Neuronal stem cell (in vitro differentiated cells): ENCODE results near the gene ZNF211.

Source experiments
- DNase-seq: peaks from one replicate; pipeline ENCODE4 v3.0.0-alpha.2; 2013; ENCODE audit warnings: low spot score
- H2AFZ ChIP-seq: one replicate; pipeline ENCODE4 v1.6.1; 2013; ENCODE audit warnings: mild to moderate bottlenecking, low read length, inconsistent platforms
- H2AK5ac ChIP-seq: 2 replicates; pipeline ENCODE4 v1.6.1; 2013; ENCODE audit warnings: low read depth, mild to moderate bottlenecking, inconsistent platforms, low read length, moderate library complexity, mixed read lengths
- H2BK120ac ChIP-seq: 2 replicates; pipeline ENCODE4 v1.6.1; 2013; ENCODE audit warnings: low read depth, mild to moderate bottlenecking, inconsistent platforms, low read length, moderate library complexity, mixed read lengths
- H2BK12ac ChIP-seq: one replicate; pipeline ENCODE4 v1.6.1; 2013; ENCODE audit warnings: low read length, inconsistent platforms
- H2BK15ac ChIP-seq: 2 replicates; pipeline ENCODE4 v1.6.1; 2013; ENCODE audit warnings: mild to moderate bottlenecking, low read length, inconsistent platforms, mixed read lengths
- H2BK5ac ChIP-seq: one replicate; pipeline ENCODE4 v1.6.1; 2013; ENCODE audit warnings: inconsistent platforms, mild to moderate bottlenecking, low read length, moderate library complexity
- H3K14ac ChIP-seq: one replicate; pipeline ENCODE4 v1.6.1; 2013; ENCODE audit warnings: low read length, inconsistent platforms
- H3K18ac ChIP-seq: 2 replicates; pipeline ENCODE4 v1.6.1; 2013; ENCODE audit warnings: low read length, inconsistent platforms
- H3K23ac ChIP-seq: 2 replicates; pipeline ENCODE4 v1.6.1; 2013; ENCODE audit warnings: low read depth, mild to moderate bottlenecking, mixed read lengths, low read length, inconsistent platforms; ENCODE audit not compliant: poor library complexity
- H3K27ac ChIP-seq: replicated peaks from 3 replicates; pipeline ENCODE4 v1.5.1; 2013; ENCODE audit warnings: low read length, inconsistent platforms
- H3K27me3 ChIP-seq, 3 experiments: 2 replicates each; pipeline ENCODE4 v1.6.1; 2013; ENCODE audit warnings: low read length in 3 of 3, mild to moderate bottlenecking in 2 of 3, inconsistent platforms in 1 of 3, low read depth in 1 of 3, mixed read lengths in 1 of 3, moderate library complexity in 1 of 3; ENCODE audit not compliant: control insufficient read depth in 3 of 3, insufficient read depth in 3 of 3
- H3K36me3 ChIP-seq, 2 donors: replicated peaks in 1 of 2; 2 replicates each; pipeline ENCODE4 v1.6.1; 2013; ENCODE audit warnings: low read length in 2 of 2; ENCODE audit not compliant: control insufficient read depth in 2 of 2, insufficient read depth in 2 of 2
- H3K4ac ChIP-seq: 2 replicates; pipeline ENCODE4 v1.6.1; 2013; ENCODE audit warnings: inconsistent platforms, mild to moderate bottlenecking, low read length, moderate library complexity
- H3K4me1 ChIP-seq, 2 donors: 1 replicate in 1 of 2; 2 replicates in 1 of 2; pipeline ENCODE4 v1.6.1; 2013; ENCODE audit warnings: low read length in 2 of 2, low read depth in 1 of 2; ENCODE audit not compliant: control insufficient read depth in 2 of 2, insufficient read depth in 1 of 2
- H3K4me2 ChIP-seq: one replicate; pipeline ENCODE4 v1.6.1; 2013; ENCODE audit warnings: mild to moderate bottlenecking, low read length, inconsistent platforms; ENCODE audit not compliant: insufficient read depth, poor library complexity, severe bottlenecking
- H3K4me3 ChIP-seq, 2 donors: 2 replicates each; pipeline ENCODE4 v1.5.1; 2013; ENCODE audit warnings: low read length in 2 of 2, mild to moderate bottlenecking in 2 of 2, inconsistent platforms in 1 of 2, moderate library complexity in 1 of 2
- H3K79me1 ChIP-seq: one replicate; pipeline ENCODE4 v1.6.1; 2013; ENCODE audit warnings: low read depth, mild to moderate bottlenecking, inconsistent platforms, low read length, moderate library complexity
- H3K9ac ChIP-seq: one replicate; pipeline ENCODE4 v1.6.1; 2013; ENCODE audit warnings: mild to moderate bottlenecking, low read depth, low read length, inconsistent platforms; ENCODE audit not compliant: poor library complexity
- H3K9me3 ChIP-seq, 2 donors: replicated peaks in 1 of 2; 2 replicates each; pipeline versions ENCODE3 to v1.6.1; 2013; ENCODE audit warnings: low read length in 2 of 2, mild to moderate bottlenecking in 2 of 2, inconsistent platforms in 1 of 2, low read depth in 1 of 2, mixed read lengths in 1 of 2, moderate library complexity in 1 of 2; ENCODE audit not compliant: control insufficient read depth in 2 of 2, insufficient read depth in 1 of 2
- H4K8ac ChIP-seq: one replicate; pipeline ENCODE4 v1.6.1; 2013; ENCODE audit warnings: low read depth, mild to moderate bottlenecking, inconsistent platforms, low read length, moderate library complexity
- H4K91ac ChIP-seq: one replicate; pipeline ENCODE4 v1.6.1; 2013; ENCODE audit warnings: low read length, low read depth, mild to moderate bottlenecking, inconsistent platforms; ENCODE audit not compliant: poor library complexity
- WGBS, 2 donors: extraction: QIAGEN DNeasy Blood & Tissue Kit; methylation state at CpG; one replicate each; pipeline ENCODE4 v1.1.7; 2013; ENCODE audit warnings: missing lambda C conversion rate in 2 of 2, mixed read lengths in 1 of 2; ENCODE audit not compliant: insufficient read length in 2 of 2, insufficient replicate concordance in 1 of 2; ENCODE audit errors: extremely low coverage in 2 of 2; 5-methylcytosine and 5-hydroxymethylcytosine counted together

The ZNF211 gene

DNA sequence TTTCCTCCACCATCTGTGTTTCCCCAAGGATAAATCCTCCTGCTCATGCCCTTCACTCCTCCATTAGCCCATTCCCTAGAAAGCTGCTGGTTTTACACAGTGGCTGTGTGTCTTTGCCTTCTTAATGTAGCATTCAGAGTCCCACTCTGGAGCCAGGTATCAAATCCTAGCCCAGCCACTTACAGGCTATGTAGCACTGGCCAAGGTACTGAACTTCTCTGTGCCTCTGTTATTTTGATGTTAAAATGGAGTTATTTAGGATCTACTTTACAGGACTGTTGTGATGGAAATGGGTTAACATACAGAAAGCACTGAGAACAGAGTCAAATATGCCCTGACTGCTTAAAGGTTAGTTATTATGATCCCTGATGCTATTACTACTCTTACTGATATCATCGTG is 34.3 kb downstream of the ZNF211 start:
- H3K27ac ChIP-seq, result no peak overlapping the region
- no peak overlapping the region for H3K14ac ChIP-seq
- no peak overlapping the region for H3K23ac ChIP-seq
- H3K9ac ChIP-seq, result no peak overlapping the region
- peaks cover 0 to 2% (median 0%) of the 10 kb centered on the region in 3 experiments for H3K27me3 ChIP-seq
- no peak overlapping the region for H3K18ac ChIP-seq
- H2BK15ac ChIP-seq, result no peak overlapping the region
- H2BK120ac ChIP-seq, result no peak overlapping the region
- H2BK12ac ChIP-seq, result no peak overlapping the region
- no peak overlapping the region for H3K4me3 ChIP-seq
- no peaks in the 10 kb centered on the region for H3K79me1 ChIP-seq
- H3K4me1 ChIP-seq, result peaks cover 5% of the 10 kb centered on the region in 2 donors
- no peaks in the 10 kb centered on the region for H3K36me3 ChIP-seq
- H3K4ac ChIP-seq, result no peak overlapping the region
- no peak overlapping the region for H2BK5ac ChIP-seq
- DNase-seq, result no peak
- H3K9me3 ChIP-seq, result no peaks in the 10 kb centered on the region
- H2AFZ ChIP-seq, result no peak overlapping the region
- no peak overlapping the region for H2AK5ac ChIP-seq
- no CpG with 5 or more reads among the region's 1 CpG for WGBS, 2 donors
- no peak overlapping the region for H4K8ac ChIP-seq
- H3K4me2 ChIP-seq, result no peak overlapping the region
- no peak overlapping the region for H4K91ac ChIP-seq

DNA sequence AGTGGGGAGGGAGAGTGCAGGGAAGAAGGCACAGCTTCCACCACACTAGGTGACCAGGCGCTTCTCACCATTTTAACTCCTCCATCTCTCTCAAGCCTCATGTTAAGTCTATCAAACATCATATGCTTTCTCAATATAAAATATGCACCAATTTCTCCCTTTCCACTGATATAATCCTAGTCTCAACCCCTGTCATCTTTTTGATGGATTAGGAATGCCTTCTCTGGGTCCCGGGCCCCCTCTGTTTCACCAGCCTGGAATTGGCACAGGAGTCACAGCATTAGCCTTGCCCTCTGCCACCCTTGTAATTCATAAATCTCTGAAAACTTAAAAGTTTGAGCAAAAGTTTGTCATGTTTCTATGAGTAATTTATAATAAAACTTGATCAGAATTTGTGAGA is 35.7 kb downstream of the ZNF211 start, which contains the start of gene ZSCAN4:
TSS of gene ZSCAN4 (plus strand) at position 301 of the 400 bp plus-strand sequence. CDS start 7,211 bp downstream, outside the sequence.
- Histone ChIP-seq H3K4me2 (no peak within 1 kb of the TSS), H2BK5ac (no peak within 1 kb of the TSS), H3K27me3 (peaks cover 0 to 2% (median 0%) of the 10 kb centered on the region in 3 experiments), H2BK120ac (no peak within 1 kb of the TSS), H3K9ac (no peak within 1 kb of the TSS), H3K23ac (no peak within 1 kb of the TSS), H3K18ac (no peak within 1 kb of the TSS), H3K79me1 (no peaks in the 10 kb centered on the region), H3K4ac (no peak within 1 kb of the TSS), H2BK12ac (no peak within 1 kb of the TSS), H2BK15ac (no peak within 1 kb of the TSS), H4K91ac (no peak within 1 kb of the TSS), H3K9me3 (no peaks in the 10 kb centered on the region), H3K27ac (no peak within 1 kb of the TSS), H3K4me3 (no peak within 1 kb of the TSS), H3K36me3 (no peaks in the 10 kb centered on the region), H4K8ac (no peak within 1 kb of the TSS), H2AFZ (no peak within 1 kb of the TSS), H3K4me1 (peaks cover 5% of the 10 kb centered on the region in 2 donors), H2AK5ac (no peak within 1 kb of the TSS), H3K14ac (no peak within 1 kb of the TSS)
- WGBS, 2 donors, result no CpG with 5 or more reads among the region's 2 CpGs
- no peak for DNase-seq

DNA sequence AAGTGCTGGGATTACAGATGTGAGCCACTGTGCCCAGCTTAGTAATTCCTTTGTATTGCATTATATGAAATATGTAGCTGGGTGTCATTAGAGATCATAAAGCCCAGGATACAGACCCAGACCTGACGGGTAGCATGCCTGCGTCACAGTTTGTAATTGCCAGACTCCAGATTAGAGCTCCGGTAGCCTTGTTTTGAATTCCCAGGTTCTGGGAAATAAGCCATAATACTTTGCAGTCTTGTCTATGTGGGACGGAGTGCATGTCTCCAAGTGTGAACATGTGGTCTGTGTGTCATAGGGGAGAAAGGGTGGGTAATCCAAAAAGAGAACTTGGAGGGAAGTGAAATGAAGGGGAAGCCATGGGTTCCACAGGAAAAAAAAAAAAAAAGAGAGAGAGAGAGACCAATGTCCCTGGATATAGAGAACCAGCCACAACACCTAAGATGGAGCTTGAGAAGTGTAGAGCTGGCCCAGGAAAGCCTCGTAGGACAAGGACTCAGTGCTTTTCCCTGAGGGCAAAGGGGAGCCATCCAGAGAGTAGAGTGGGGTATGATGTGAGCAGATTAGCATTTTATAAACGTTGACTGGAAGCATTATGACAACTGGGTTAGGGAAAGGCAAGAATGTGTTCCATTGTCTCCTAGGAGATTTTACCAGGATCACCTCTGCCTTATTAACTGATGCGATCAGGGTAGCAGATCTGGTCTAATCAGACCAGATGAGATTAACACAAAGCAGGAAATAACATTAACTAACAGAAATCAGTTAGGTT is 38.3 kb downstream of the ZNF211 start:
- no peak overlapping the region for H3K4ac ChIP-seq
- no peaks in the 10 kb centered on the region for H3K9me3 ChIP-seq
- H4K8ac ChIP-seq, result no peak overlapping the region
- H3K4me2 ChIP-seq, result no peak overlapping the region
- H3K18ac ChIP-seq, result no peak overlapping the region
- H2BK5ac ChIP-seq, result no peak overlapping the region
- H3K79me1 ChIP-seq, result no peaks in the 10 kb centered on the region
- H3K14ac ChIP-seq, result no peak overlapping the region
- H2AFZ ChIP-seq, result no peak overlapping the region
- no peak overlapping the region for H2AK5ac ChIP-seq
- H2BK12ac ChIP-seq, result no peak overlapping the region
- H3K27ac ChIP-seq, result no peak overlapping the region
- no peak overlapping the region for H4K91ac ChIP-seq
- H2BK120ac ChIP-seq, result no peak overlapping the region
- H3K4me1 ChIP-seq, result no peaks in the 10 kb centered on the region
- no peak overlapping the region for H3K4me3 ChIP-seq
- H3K9ac ChIP-seq, result no peak overlapping the region
- H2BK15ac ChIP-seq, result no peak overlapping the region
- DNase-seq, result no peak
- H3K27me3 ChIP-seq, result no peaks in the 10 kb centered on the region
- no CpG with 5 or more reads among the region's 7 CpGs for WGBS, 2 donors
- H3K23ac ChIP-seq, result no peak overlapping the region
- H3K36me3 ChIP-seq, result no peaks in the 10 kb centered on the region

DNA sequence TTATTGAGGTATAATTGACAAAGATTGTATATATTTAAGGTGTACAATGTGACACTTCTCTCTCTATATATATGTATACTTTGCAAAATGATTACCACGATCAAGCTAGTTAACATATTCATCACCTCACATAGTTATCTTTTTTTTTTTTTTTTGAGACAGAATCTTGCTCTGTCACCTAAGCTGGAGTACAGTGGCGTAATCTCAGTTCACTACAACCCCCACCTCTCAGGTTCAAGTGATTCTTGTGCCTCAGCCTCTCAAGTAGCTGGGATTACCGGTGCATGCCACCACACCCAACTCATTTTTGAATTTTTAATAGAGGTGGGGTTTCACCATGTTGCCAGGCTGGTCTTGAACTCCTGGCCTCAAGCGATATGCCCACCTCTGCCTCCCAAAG is 39.5 kb downstream of the ZNF211 start:
- no CpG with 5 or more reads among the region's 4 CpGs for WGBS, 2 donors
- H2BK12ac ChIP-seq, result no peak overlapping the region
- no peak overlapping the region for H4K8ac ChIP-seq
- no peak overlapping the region for H2BK120ac ChIP-seq
- H3K27ac ChIP-seq, result no peak overlapping the region
- no peak overlapping the region for H3K4me3 ChIP-seq
- H3K4me1 ChIP-seq, result no peaks in the 10 kb centered on the region
- H2AK5ac ChIP-seq, result no peak overlapping the region
- H3K9ac ChIP-seq, result no peak overlapping the region
- no peaks in the 10 kb centered on the region for H3K36me3 ChIP-seq
- no peak overlapping the region for H2BK5ac ChIP-seq
- no peak overlapping the region for H4K91ac ChIP-seq
- peaks cover 0 to 4% (median 0%) of the 10 kb centered on the region in 3 experiments for H3K27me3 ChIP-seq
- H3K9me3 ChIP-seq, result no peaks in the 10 kb centered on the region
- H3K14ac ChIP-seq, result no peak overlapping the region
- no peak overlapping the region for H2BK15ac ChIP-seq
- H3K4me2 ChIP-seq, result no peak overlapping the region
- no peak for DNase-seq
- H2AFZ ChIP-seq, result no peak overlapping the region
- H3K18ac ChIP-seq, result no peak overlapping the region
- H3K4ac ChIP-seq, result no peak overlapping the region
- no peak overlapping the region for H3K23ac ChIP-seq
- H3K79me1 ChIP-seq, result no peaks in the 10 kb centered on the region
